NOMO-1 treated with dmso at 0.1 percent for 144 hours (cell line): ENCODE measurements around the gene DLEC1.

Experiments used
- DNase-seq: peaks from one replicate; lab custom pipeline; 2025; ENCODE audit not compliant: unreplicated experiment; lab: John Stamatoyannopoulos, UW

The DLEC1 gene

GRCh38 chr3:38135621-38136277 lies 96.7 kb downstream of the DLEC1 start:
- DNase-seq: peak; percentile 10

- DNase-seq: no peak
Observed at GRCh38 chr3:38136393-38136776, 97.4 kb downstream of the DLEC1 start.

DNA sequence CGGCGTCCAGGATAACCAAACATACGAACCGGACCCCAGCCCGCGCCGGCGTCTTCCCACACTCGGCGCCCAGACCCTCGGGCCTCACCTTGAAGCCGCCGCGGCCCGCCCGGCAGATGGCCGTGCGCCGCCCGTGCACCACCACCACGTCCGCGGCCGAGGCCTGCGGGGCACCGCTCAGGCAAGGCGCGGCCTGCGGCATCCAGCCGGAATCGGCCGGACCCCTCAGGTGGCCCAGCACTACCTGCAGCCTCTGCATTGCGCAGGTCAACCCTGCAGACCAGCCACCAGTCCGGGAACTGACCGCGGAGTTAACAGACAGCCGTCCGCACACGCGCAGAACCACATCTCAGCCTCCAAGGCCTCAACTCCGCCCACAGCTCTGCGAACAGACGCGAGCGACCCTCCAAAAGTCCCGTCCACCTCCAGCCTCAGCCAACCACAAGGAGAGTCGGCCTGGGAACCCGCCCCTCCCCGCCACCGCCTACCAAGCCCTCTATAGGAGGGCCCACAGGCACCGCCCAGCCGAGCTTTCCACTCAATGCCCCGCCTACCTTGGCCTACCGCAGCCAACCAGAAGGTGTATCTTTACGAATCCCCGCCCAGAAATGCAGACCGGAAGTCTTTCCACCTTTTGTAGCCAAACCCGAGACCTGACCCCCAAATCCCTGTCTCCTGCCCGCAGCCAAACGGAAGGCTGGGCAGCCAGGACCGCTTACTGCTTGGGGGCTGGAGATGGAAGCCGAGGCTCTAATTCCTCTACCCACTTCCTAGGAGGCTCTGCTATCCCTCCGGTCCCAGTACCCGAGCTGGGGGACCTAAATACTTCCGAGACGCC lies 98.0 kb downstream of the DLEC1 start, which contains the start of gene ACAA1:
ACAA1 (minus strand) TSS at position 351 of the 838 bp plus-strand sequence; CDS start at position 259, 92 bp downstream.
- DNase-seq: peak; percentile 100

GRCh38 chr3:38137615-38138348 lies 98.8 kb downstream of the DLEC1 start:
- DNase-seq: no peak

DNA sequence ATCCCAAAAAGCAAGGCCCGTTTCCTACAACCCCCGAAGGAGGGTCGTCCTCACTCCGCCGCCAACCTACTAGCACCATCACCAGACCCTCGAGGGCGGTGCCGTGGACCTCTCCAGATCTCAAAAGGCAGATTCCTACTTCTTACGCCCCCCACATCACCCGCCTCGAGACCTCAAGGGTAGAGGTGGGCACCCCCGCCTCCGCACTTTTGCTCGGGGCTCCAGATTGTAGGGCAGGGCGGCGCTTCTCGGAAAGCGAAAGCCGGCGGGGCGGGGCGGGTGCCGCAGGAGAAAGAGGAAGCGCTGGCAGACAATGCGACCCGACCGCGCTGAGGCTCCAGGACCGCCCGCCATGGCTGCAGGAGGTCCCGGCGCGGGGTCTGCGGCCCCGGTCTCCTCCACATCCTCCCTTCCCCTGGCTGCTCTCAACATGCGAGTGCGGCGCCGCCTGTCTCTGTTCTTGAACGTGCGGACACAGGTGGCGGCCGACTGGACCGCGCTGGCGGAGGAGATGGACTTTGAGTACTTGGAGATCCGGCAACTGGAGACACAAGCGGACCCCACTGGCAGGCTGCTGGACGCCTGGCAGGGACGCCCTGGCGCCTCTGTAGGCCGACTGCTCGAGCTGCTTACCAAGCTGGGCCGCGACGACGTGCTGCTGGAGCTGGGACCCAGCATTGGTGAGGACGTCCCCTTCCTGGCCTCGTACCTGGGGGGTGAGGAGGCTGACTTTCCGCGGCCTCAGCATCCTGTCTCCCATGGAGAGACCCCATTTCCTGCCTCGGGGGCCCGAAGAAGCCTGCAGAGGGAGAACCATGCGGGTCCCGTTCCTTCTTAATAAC lies 99.6 kb downstream of the DLEC1 start, which contains the start of gene MYD88:
MYD88 (plus strand) TSS at position 313 of the 842 bp plus-strand sequence; CDS start at position 353, 40 bp downstream.
- DNase-seq: peak; percentile 85

DNA sequence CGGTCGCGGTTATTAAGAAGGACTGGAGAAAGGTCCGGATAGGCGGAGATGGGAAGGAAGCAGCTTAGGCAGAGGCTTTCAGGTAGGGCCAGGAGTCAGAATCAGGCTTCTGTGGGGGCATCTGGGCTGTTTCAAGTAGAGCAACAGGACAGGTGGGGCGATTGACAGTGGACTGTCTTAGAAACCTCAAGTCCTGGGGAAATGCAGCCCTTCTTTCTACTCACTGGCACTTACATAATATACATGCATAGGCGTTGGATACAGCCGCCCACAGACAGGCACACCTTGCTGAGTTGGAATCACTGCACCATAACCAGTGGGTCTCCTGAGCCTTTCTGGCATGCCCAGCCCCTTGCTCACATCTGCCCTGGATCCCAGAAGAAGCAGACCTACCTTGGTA lies 100.2 kb downstream of the DLEC1 start:
- no peak for DNase-seq

DNA sequence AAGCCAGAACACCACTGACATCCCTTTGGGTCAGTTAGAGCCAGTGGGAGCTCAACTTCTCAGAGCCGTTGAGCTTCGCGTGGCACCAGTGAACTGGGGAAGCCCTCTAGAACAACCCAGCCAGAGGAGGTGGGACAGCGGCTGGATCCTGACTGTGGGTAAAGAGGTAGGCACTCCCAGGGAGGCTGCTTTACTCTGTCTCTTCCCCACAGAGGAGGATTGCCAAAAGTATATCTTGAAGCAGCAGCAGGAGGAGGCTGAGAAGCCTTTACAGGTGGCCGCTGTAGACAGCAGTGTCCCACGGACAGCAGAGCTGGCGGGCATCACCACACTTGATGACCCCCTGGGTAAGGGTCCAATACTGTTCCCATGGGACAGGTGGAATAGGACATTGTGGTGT lies 100.6 kb downstream of the DLEC1 start:
- DNase-seq: no peak

GRCh38 chr3:38140326-38141172 lies 101.5 kb downstream of the DLEC1 start:
- no peak for DNase-seq

- no peak for DNase-seq
Observed at GRCh38 chr3:38141173-38141951, 102.4 kb downstream of the DLEC1 start.

- DNase-seq: no peak
Observed at GRCh38 chr3:38141952-38142273, 102.9 kb downstream of the DLEC1 start.

GRCh38 chr3:38142959-38143358 lies 104.0 kb downstream of the DLEC1 start:
- DNase-seq: no peak

DNA sequence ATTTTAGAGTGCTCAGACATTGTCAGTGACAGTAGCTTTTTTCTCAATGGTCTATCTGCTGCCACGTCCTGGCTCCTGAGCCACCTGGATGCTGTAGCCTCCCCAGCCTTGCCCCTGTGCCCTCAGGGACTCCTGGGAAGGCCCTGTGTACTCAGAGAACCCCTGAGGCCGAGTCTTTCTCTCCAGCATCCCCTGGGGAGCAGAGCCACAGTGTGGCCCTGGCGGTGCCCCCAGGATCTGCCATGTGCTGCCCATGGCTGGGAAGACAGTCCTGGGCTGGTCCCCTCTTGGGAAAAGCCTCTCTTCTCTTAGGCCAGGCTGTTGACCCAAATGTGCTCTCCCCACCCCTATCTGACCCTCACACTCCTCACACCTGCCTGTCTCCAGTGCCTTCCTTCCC lies 104.5 kb downstream of the DLEC1 start:
- no peak for DNase-seq

DNA sequence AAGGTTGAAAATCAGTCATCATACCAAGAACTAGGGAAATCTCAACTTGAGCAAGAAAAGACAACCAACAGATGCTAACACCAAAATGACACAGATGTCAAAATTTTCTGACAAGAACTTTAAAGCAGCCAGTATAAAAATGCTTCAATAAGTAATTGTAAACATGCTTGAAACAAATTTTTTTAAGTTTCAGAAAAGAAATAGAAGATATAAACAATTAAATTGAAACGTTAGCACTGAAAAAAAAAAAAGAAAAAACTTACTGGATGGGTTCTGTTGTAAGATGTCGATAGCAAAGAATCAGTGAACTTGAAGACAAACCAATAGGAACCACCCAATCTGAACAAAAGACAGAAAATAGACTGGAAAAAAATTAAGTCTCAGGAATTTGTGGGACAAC lies 107.5 kb downstream of the DLEC1 start:
- no peak for DNase-seq

DNA sequence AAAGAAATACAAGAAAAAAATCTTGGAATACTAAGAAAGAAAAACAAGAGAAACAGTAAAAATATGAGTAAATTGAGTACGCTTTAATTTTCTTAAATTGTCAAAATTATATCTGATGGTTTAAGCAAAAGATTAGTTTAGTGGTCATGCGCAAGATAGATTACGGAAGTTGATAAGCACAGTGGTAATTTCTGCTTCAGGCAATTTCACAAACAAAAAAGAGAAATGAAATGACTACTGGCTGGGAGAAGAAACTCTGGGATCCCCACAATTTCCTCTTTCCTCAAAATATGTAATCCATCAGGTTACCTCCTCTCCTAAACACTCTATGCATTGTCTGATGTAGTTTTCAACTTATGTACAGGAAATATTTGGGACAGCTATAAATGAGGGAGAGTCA lies 108.4 kb downstream of the DLEC1 start:
- DNase-seq: peak; percentile 71

DNA sequence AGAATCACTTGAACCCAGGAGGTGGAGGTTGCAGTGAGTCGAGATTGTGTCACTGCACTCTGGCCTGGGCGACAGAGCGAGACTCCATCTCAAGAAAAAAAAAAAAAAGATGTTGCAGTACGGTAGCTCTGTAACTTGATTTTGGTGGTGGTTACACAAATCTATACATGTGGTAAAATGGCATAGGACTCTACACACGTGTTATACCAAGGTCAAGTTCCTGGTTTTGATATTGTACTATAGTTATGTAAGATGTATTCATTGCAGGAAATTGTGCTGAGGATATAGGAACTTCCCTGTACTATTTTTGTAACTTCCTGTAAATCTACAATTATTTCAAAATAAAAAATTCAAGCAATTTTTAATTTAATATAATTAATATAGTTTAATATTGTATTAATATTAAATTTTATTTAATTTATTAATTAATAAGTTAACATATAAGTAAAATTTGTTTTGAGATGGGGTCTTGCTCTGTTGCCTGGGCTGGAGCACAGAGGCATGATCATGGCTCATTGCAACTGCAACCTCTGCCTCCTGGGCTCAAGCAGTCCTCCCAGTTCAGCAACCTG lies 109.4 kb downstream of the DLEC1 start:
- DNase-seq: peak; percentile 68

GRCh38 chr3:38149708-38150107 lies 110.7 kb downstream of the DLEC1 start:
- peak; percentile 50 for DNase-seq

DNA sequence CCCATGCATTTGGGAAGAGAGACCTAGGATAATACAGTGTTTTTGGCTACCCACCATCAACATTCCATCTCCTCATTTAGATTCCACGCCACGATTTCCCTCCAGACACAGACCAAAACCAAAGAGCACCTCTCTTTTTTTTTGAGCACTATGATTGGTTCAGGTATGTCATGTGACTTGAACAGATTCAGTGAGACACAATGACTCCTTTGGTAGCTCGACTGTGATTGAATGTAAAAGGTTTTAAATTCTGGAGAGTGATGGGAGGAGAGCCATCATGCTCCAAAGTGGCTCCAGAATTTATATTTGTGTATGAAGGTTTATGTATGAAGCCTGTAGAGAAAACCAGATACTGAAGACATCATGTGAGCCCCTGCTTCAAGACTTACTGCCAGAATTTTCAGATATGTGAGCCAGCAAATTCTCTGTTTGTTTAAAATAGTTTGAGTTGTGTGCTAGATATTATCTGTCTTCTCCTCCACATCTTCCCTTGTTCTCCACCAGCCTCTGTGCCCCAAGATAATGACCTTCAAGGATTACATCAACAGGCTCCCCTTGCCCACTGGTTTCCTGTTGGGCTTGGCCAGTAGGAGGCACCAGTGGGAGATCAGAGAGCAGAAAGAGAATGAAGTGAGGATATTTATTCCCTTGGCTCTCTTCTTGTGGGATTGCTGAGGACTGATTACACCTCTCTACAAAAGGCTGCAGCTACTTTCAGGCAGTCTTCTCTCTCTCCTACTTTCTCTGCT lies 111.9 kb downstream of the DLEC1 start:
- DNase-seq: no peak

GRCh38 chr3:38151667-38152265 lies 112.8 kb downstream of the DLEC1 start:
- peak; percentile 12 for DNase-seq
